Kidney (tissue), 14 donors: ENCODE results near the gene SORCS2. TPM values are rescaled to one million over a fixed set of nuclear protein-coding genes. Genes with fewer than 3 reads are reported as not detected.

Experiments
- DNase-seq, 5 donors: peaks; one replicate each; pipeline ENCODE4 v3.0.0-alpha.2; 2013 to 2020
- FAIRE-seq: peaks from 2 replicates; lab custom pipeline; 2012; peaks lifted over from hg19 to GRCh38; lab: Jason Lieb, UNC
- H3K27ac ChIP-seq, 2 donors: one replicate each; pipeline ENCODE4 v1.7.0; 2013; ENCODE audit warnings: low read depth in 2 of 2, low read length in 2 of 2, inconsistent platforms in 1 of 2
- H3K27me3 ChIP-seq: one replicate; pipeline ENCODE4 v1.7.1; 2013; ENCODE audit warnings: low read length, inconsistent platforms; ENCODE audit not compliant: control insufficient read depth, insufficient read depth
- H3K36me3 ChIP-seq, 3 donors: one replicate each; pipeline versions ENCODE4 v1.7.0 to v1.7.1; 2013; ENCODE audit warnings: low read length in 3 of 3, control low read depth in 1 of 3, inconsistent platforms in 1 of 3; ENCODE audit not compliant: insufficient read depth in 3 of 3, control insufficient read depth in 2 of 3
- H3K4me1 ChIP-seq, 3 donors: one replicate each; pipeline versions ENCODE4 v1.7.0 to v1.7.1; 2013; ENCODE audit warnings: low read length in 3 of 3, inconsistent platforms in 1 of 3, low read depth in 1 of 3; ENCODE audit not compliant: control insufficient read depth in 2 of 3, insufficient read depth in 2 of 3
- H3K4me3 ChIP-seq, 3 donors: one replicate each; pipeline versions ENCODE4 v1.7.0 to v1.8.1; 2013; ENCODE audit warnings: low read length in 3 of 3, control low read depth in 1 of 3, inconsistent platforms in 1 of 3
- H3K9ac ChIP-seq, 3 donors: one replicate each; pipeline versions ENCODE4 v1.7.0 to v1.7.1; 2013; ENCODE audit warnings: low read length in 3 of 3, control low read depth in 1 of 3, inconsistent platforms in 1 of 3
- H3K9me3 ChIP-seq, 3 donors: one replicate each; pipeline versions ENCODE4 v1.7.0 to v1.7.1; 2013; ENCODE audit warnings: low read length in 3 of 3, control low read depth in 1 of 3, inconsistent platforms in 1 of 3; ENCODE audit not compliant: control insufficient read depth in 2 of 3, insufficient read depth in 1 of 3
- CTCF ChIP-seq: IDR thresholded peaks from 3 replicates; pipeline ENCODE4 v1.5.1; 2012; ENCODE audit warnings: mild to moderate bottlenecking, moderate library complexity, borderline replicate concordance; ENCODE audit not compliant: insufficient read depth; ENCODE audit errors: extremely low read depth
- intact Hi-C: fragments of 100-400 bp; cut with DNase I; formaldehyde crosslinking; loops from one replicate; pipeline ENCODE4 v1.11.1; 2022
- polyA plus RNA-seq: library from polyadenylated mRNA; stranded (reverse); fragments of 350-450 nt; fragmentation: Illumina TruSeq; extraction: RNeasy Lipid Tissue Mini Kit (QIAGEN cat#74804); gene quantifications from one replicate; pipeline ENCODE4 v1.2.3, GENCODE V29; 2014; ENCODE audit warnings: low read depth, low replicate concordance; ENCODE audit not compliant: insufficient read depth
- total RNA-seq: library from RNA; stranded (reverse); fragmentation: NEBNext Ultra II Directional; extraction: Animal tissue kit (Norgen Biotek cat#: 25700); gene quantifications from one replicate; pipeline ENCODE4 v1.2.1, GENCODE V29; 2021
- donor health status: control.
- donor health status: control.
- donor health status: control.
- donor health status: control.
- donor health status: control.
- donor health status: DM: yes; HTN: yes; CAD: no.
- donor health status: Normal renal cell carcinoma (clear cell type).

SORCS2 gene
- total and polyA plus RNA-seq, 2 donors from 2014 or later = 6.1 to 9.1 TPM

GRCh38 chr4:7366180-7366945 lies 174.0 kb downstream of the SORCS2 start:
- peak in 1 of 5 donors; percentile 55 for DNase-seq
- FAIRE-seq = no peak
- Histone ChIP-seq H3K9me3 (peaks cover 0 to 3% (median 0%) of the 10 kb centered on the region in 3 donors), H3K9ac (no peak overlapping the region), H3K4me3 (no peak overlapping the region), H3K36me3 (peaks cover 0 to 2% (median 0%) of the 10 kb centered on the region in 3 donors), H3K27ac (no peak overlapping the region), H3K27me3 (no peaks in the 10 kb centered on the region), H3K4me1 (no peaks in the 10 kb centered on the region)
- intact Hi-C loops = no loop called here
- TF ChIP-seq CTCF = no peak

GRCh38 chr4:7366954-7367353 lies 174.6 kb downstream of the SORCS2 start:
- intact Hi-C loops = no loop called here
- peaks cover 0 to 2% (median 0%) of the 10 kb centered on the region in 3 donors for H3K36me3 ChIP-seq
- no peak overlapping the region for H3K4me3 ChIP-seq
- peaks cover 0 to 3% (median 0%) of the 10 kb centered on the region in 3 donors for H3K9me3 ChIP-seq
- FAIRE-seq = no peak
- no peak for TF ChIP-seq CTCF
- peak in 1 of 5 donors; percentile 11 for DNase-seq
- H3K27ac ChIP-seq = no peak overlapping the region
- H3K9ac ChIP-seq = no peak overlapping the region
- H3K4me1 ChIP-seq = no peaks in the 10 kb centered on the region
- no peaks in the 10 kb centered on the region for H3K27me3 ChIP-seq

- DNase-seq = peak in 1 of 5 donors; percentile 46
- Histone ChIP-seq H3K27me3 (no peaks in the 10 kb centered on the region), H3K27ac (no peak overlapping the region), H3K9me3 (peaks cover 0 to 3% (median 0%) of the 10 kb centered on the region in 3 donors), H3K4me1 (no peaks in the 10 kb centered on the region), H3K36me3 (peaks cover 0 to 2% (median 0%) of the 10 kb centered on the region in 3 donors), H3K4me3 (no peak overlapping the region), H3K9ac (no peak overlapping the region)
- no peak for TF ChIP-seq CTCF
- intact Hi-C loops = no loop called here
- FAIRE-seq = no peak
Observed at GRCh38 chr4:7367406-7367805, 175.1 kb downstream of the SORCS2 start.
